ENCODE results near the gene LSG1.

The LSG1 gene

DNA sequence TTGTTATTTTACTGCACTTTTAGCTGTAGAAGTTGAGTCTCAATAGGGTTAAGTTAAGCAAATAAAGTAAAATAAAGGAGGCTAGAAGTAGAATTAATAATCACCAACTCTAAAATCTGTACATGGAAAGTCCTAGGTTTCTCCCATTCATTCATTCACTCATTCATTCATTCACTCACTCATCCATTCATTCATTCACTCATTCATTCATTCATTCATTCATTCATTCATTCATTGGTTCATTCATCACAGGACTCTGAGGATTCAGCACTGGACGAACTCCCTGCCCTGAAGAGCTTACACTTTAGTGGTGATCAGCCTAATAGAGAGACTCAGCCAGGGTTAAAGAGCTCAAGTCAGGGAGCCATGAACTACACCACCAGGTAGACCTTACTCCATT, 4.5 kb upstream of the LSG1 start:
- no peaks in the 10 kb centered on the region for H3K36me3 Mint-ChIP-seq
- no peaks in the 10 kb centered on the region for H3K27me3 Mint-ChIP-seq
- peaks cover 32% of the 10 kb centered on the region for H3K4me1 Mint-ChIP-seq
- H3K27ac Mint-ChIP-seq, result peak overlapping the region; percentile 10
- H3K4me3 Mint-ChIP-seq, result no peak overlapping the region
- no peaks in the 10 kb centered on the region for H3K9me3 Mint-ChIP-seq

GRCh38 chr3:194675680-194676079, 3.7 kb upstream of the LSG1 start:
- peak overlapping the region; percentile 96 for H3K27ac Mint-ChIP-seq

DNA sequence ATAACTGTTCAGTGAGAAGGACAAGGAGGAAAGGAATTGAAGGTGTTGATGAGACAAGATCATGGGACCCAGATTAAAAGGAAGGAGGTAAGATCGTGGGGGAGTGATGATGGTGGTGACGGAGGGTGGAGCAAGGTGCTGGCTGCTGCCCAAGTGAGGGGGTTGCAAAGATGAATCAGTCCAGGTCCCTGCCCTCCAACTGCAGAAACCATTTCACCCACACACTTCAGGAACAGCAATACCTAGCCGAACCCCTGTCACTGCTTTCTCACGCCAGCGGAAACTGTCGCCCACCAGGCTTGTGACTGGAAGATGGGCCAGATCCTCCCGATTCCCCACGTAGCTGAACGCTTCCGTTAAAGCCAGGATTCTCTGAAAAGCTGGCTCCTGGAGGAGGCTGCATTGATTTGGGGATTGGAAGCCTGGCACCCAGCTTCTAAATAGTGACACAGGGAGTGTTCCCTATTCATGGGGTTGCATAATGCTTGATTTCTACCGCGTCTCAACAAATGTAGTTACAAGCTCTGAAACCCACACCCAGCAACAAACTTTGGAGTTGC, 3.2 kb upstream of the LSG1 start:
- Mint-ChIP-seq H3K4me1 (peaks cover 42% of the 10 kb centered on the region), H3K4me3 (peak overlapping the region; percentile 69), H3K27ac (peak overlapping the region; percentile 96), H3K9me3 (no peaks in the 10 kb centered on the region), H3K36me3 (no peaks in the 10 kb centered on the region), H3K27me3 (no peaks in the 10 kb centered on the region)

More at GRCh38 chr3:194675680-194676079, 3.7 kb upstream of the LSG1 start:
- no peaks in the 10 kb centered on the region for H3K27me3 Mint-ChIP-seq
- no peaks in the 10 kb centered on the region for H3K9me3 Mint-ChIP-seq
- H3K36me3 Mint-ChIP-seq, result no peaks in the 10 kb centered on the region
- peak overlapping the region; percentile 69 for H3K4me3 Mint-ChIP-seq
- peaks cover 37% of the 10 kb centered on the region for H3K4me1 Mint-ChIP-seq

DNA sequence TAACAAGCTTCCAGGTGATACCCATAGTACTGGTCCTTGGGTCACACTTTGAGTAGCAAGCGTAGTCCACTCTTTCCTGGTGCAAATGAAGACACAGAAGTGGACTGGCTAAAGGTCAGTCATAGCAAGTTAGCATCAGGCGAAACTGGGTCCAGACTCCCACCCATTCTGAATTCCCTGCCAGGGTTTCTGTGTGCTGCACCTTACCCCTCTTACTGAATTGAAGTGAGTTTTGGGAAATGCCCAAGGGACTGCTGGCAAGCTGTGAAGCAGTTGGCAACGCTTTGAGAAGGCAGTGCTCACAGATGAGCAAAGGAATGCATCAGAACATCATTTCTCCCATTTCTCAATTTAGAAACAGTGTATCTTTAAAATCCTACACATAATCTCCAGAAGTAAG, 1.8 kb upstream of the LSG1 start:
- Mint-ChIP-seq H3K9me3 (no peaks in the 10 kb centered on the region), H3K27me3 (no peaks in the 10 kb centered on the region), H3K4me1 (peaks cover 48% of the 10 kb centered on the region), H3K36me3 (peaks cover 1% of the 10 kb centered on the region), H3K27ac (no peak overlapping the region), H3K4me3 (peak overlapping the region; percentile 11)

DNA sequence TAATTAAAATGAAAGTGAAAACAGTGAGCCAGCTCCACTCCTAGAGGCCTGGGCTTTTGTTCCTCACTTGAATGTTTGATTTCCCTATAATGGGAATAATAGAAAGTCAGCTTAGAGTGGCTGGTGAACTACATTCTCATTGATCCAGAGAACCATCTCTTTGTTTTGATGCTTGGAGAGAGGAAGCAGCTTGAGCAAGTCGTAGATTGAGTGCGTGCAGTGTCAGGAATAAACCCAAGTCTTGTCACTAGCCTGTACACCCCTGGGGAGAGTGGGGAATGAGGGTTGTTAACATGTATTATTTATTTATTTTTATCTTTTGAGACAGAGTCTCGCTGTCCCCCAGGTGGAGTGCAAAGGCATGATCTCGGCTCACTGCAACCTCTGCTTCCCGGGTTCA, 885 bp upstream of the LSG1 start:
- peak overlapping the region; percentile 99 for H3K27ac Mint-ChIP-seq
- peak overlapping the region; percentile 100 for H3K4me3 Mint-ChIP-seq
- no peaks in the 10 kb centered on the region for H3K9me3 Mint-ChIP-seq
- peaks cover 6% of the 10 kb centered on the region for H3K36me3 Mint-ChIP-seq
- no peaks in the 10 kb centered on the region for H3K27me3 Mint-ChIP-seq
- peaks cover 55% of the 10 kb centered on the region for H3K4me1 Mint-ChIP-seq

DNA sequence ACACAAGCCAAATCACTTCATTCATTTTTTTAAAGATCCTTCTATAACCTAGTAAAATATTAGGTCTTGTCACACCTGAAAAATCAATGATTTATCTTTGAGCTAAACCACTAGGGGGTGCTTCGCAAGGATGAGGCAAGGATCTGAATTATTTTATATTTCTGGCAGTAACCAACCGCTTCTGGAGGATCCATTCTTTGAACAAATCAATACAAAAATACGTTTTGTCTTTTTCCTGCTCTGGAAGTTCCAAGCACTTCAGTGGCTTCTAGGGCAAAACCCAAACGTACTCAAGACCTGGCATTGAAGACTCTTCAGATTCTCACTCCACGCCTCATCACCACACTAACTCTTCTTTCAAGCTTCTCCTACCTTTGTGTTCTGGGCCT, 486 bp downstream of the LSG1 start:
- peaks cover 9% of the 10 kb centered on the region for H3K36me3 Mint-ChIP-seq
- H3K27ac Mint-ChIP-seq, result peak overlapping the region; percentile 99
- H3K27me3 Mint-ChIP-seq, result no peaks in the 10 kb centered on the region
- H3K4me3 Mint-ChIP-seq, result peak overlapping the region; percentile 100
- no peaks in the 10 kb centered on the region for H3K9me3 Mint-ChIP-seq
- peaks cover 57% of the 10 kb centered on the region for H3K4me1 Mint-ChIP-seq

DNA sequence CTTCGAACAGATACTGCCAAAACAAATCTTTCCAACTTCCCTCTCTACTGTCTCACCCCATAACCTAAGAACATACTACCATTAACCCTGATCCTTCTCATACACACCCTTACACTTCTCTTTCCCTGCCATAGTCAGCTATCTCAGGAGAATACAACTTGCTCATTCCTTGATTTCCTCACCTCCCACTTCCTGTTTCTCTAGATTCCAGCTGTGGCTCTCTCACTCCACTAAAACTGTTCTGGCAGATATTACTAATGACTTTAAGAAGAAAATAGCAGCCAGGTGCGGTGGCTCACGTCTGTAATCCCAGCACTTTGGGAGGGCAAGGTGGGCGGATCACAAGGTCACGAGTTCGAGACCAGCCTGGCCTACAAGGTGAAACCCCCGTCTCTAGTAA, 4.6 kb downstream of the LSG1 start:
- H3K36me3 Mint-ChIP-seq, result peaks cover 19% of the 10 kb centered on the region
- peaks cover 36% of the 10 kb centered on the region for H3K4me1 Mint-ChIP-seq
- no peaks in the 10 kb centered on the region for H3K27me3 Mint-ChIP-seq
- no peak overlapping the region for H3K27ac Mint-ChIP-seq
- H3K9me3 Mint-ChIP-seq, result no peaks in the 10 kb centered on the region
- H3K4me3 Mint-ChIP-seq, result no peak overlapping the region

DNA sequence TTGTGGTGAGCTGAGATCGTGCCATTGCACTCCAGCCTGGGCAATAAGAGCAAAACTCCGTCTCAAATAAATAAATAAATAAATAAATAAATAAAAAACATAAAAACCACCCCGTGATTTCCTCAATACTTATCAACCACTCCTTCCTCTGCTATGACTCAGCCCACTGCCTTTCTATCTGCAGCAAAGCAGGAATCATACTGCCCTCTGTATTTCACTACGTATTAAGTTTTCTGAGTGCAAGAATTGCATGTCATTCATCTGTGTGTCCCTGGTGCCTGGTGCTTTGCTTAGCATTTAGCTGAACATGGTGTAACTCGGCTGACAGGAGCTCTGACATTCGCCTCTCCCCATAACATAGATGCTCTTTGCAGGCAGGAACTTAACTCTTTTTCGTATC, 7.1 kb downstream of the LSG1 start:
- Mint-ChIP-seq H3K9me3 (no peaks in the 10 kb centered on the region), H3K36me3 (peaks cover 22% of the 10 kb centered on the region), H3K4me1 (peaks cover 37% of the 10 kb centered on the region), H3K4me3 (no peak overlapping the region), H3K27ac (no peak overlapping the region), H3K27me3 (no peaks in the 10 kb centered on the region)

- Mint-ChIP-seq H3K9me3 (no peaks in the 10 kb centered on the region), H3K27me3 (no peaks in the 10 kb centered on the region), H3K4me3 (no peak overlapping the region), H3K4me1 (peaks cover 21% of the 10 kb centered on the region), H3K36me3 (peaks cover 23% of the 10 kb centered on the region), H3K27ac (no peak overlapping the region)
Measured at GRCh38 chr3:194661946-194662345, 10.0 kb downstream of the LSG1 start.

DNA sequence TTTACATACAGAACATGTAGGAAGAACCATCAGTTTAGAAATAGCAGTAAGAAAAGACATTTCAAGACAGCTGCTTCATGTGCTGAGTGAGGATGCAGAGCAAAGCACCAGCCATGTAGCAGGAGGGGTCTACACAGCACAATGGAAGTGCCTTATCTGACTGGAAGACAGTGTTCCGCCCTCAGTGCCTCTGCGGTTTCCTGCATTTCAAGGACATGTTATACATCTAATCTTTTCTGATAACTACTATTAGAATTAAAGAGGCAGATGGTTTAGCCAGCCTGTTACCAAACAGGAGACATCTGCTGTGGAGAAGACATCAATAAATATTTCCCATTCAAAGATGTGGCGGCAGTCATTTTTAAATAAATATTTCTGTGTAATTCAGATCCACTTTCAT, 10.6 kb downstream of the LSG1 start:
- Mint-ChIP-seq H3K27ac (no peak overlapping the region), H3K27me3 (no peaks in the 10 kb centered on the region), H3K36me3 (peaks cover 23% of the 10 kb centered on the region), H3K9me3 (no peaks in the 10 kb centered on the region), H3K4me1 (peaks cover 21% of the 10 kb centered on the region), H3K4me3 (no peak overlapping the region)

DNA sequence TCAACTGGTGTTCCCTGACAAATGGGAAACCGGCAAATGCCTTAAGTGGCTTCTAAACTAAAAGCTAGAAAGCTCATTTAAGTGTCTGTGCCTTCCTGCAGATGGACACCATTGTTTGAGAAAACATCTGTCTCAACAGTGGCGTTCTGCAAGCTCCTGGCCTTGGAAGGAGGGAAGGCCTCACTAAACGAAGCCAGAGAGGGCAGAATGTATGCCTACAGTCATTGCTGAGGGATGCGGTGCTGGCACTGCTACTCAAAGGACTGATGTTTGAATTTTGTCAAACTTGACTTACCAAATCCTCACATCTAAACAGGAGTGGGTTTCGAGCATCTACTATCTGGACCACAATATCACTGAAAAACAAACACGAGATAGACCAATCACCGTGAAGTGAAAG, 12.2 kb downstream of the LSG1 start:
- Mint-ChIP-seq H3K4me3 (no peak overlapping the region), H3K27me3 (no peaks in the 10 kb centered on the region), H3K36me3 (peaks cover 19% of the 10 kb centered on the region)

GRCh38 chr3:194658477-194659242, 13.3 kb downstream of the LSG1 start:
- peaks cover 29% of the 10 kb centered on the region for H3K4me1 Mint-ChIP-seq
- no peak overlapping the region for H3K27ac Mint-ChIP-seq
- H3K36me3 Mint-ChIP-seq, result peaks cover 25% of the 10 kb centered on the region
- H3K9me3 Mint-ChIP-seq, result no peaks in the 10 kb centered on the region
- no peaks in the 10 kb centered on the region for H3K27me3 Mint-ChIP-seq
- H3K4me3 Mint-ChIP-seq, result no peak overlapping the region

More for the DNA sequence above, 12.2 kb downstream of the LSG1 start:
- Mint-ChIP-seq H3K9me3 (no peaks in the 10 kb centered on the region), H3K4me1 (peaks cover 20% of the 10 kb centered on the region), H3K27ac (no peak overlapping the region)

DNA sequence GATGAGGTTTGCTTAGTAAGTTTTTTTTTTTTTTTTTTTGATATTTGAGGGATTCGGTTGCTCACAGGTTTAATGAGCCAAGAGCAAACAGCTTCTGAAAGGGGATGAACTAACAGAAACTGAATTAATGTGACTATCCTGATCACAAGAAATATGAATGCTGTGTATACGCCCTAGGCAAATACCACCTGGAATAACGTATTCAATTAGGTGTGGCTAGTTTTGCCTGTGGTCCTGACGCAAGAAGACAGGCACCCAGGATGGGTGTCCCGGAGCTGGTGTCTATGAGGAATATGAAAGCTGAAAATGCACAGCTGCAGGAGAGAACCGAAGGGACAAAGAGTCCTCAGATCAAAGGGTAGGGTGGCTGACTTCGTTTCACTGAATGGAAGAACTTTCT, 14.6 kb downstream of the LSG1 start:
- no peak overlapping the region for H3K27ac Mint-ChIP-seq
- H3K36me3 Mint-ChIP-seq, result peaks cover 29% of the 10 kb centered on the region
- no peak overlapping the region for H3K4me3 Mint-ChIP-seq
- H3K4me1 Mint-ChIP-seq, result peaks cover 29% of the 10 kb centered on the region
- no peaks in the 10 kb centered on the region for H3K27me3 Mint-ChIP-seq
- no peaks in the 10 kb centered on the region for H3K9me3 Mint-ChIP-seq

DNA sequence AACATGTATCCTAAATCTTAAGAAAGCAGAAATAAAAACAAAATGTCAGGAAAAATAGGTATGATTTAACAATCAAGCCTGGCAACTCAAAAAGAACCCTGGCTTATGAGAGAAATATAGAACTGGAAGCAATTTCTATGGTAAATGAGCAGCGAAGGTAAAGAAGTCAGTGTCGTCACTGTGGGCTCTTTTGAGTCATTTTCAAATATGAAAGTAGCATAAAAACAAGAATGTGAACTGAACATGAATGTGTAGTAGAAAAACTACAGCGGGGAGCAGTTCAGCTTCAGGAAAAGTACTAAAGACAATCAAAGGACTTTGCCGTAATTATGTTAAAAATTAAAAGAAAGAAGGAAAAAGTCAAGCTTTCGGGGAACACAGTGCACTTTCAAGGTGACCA, 17.5 kb downstream of the LSG1 start:
- H3K4me1 Mint-ChIP-seq, result peaks cover 14% of the 10 kb centered on the region
- H3K4me3 Mint-ChIP-seq, result peak overlapping the region; percentile 30
- H3K27ac Mint-ChIP-seq, result no peak overlapping the region
- peaks cover 28% of the 10 kb centered on the region for H3K36me3 Mint-ChIP-seq
- H3K9me3 Mint-ChIP-seq, result no peaks in the 10 kb centered on the region
- no peaks in the 10 kb centered on the region for H3K27me3 Mint-ChIP-seq

GRCh38 chr3:194647747-194648146, 24.2 kb downstream of the LSG1 start:
- H3K27me3 Mint-ChIP-seq, result no peaks in the 10 kb centered on the region
- no peak overlapping the region for H3K4me3 Mint-ChIP-seq
- no peaks in the 10 kb centered on the region for H3K4me1 Mint-ChIP-seq
- H3K9me3 Mint-ChIP-seq, result no peaks in the 10 kb centered on the region
- H3K27ac Mint-ChIP-seq, result no peak overlapping the region
- H3K36me3 Mint-ChIP-seq, result peaks cover 21% of the 10 kb centered on the region

DNA sequence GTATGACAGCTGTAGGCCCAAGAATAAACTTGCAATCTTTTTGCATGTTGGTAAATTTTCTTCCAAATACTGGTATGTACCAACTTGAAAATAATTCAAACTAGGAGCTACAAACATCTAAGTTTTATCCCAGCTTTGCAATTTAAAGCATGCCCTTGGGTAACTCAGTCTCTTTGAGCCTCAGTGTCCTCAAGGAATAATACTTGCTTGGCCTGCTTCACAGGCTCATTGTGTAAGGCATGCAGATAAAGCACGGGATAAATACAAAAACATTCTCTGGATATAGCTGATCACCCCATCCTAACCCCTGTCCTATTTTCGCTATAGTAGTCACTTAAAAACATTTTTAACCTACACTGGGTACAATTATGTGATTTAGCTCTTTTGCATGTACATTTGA, 29.2 kb downstream of the LSG1 start:
- peaks cover 25% of the 10 kb centered on the region for H3K36me3 Mint-ChIP-seq
- H3K27ac Mint-ChIP-seq, result no peak overlapping the region
- H3K4me1 Mint-ChIP-seq, result peaks cover 17% of the 10 kb centered on the region
- no peak overlapping the region for H3K4me3 Mint-ChIP-seq
- H3K27me3 Mint-ChIP-seq, result no peaks in the 10 kb centered on the region
- H3K9me3 Mint-ChIP-seq, result no peaks in the 10 kb centered on the region
